DMS114 treated with DMSO at 0.1 percent for 48 hours (cell line): ENCODE results near the gene GLYR1.
"Not testable (repeated sequence)": the region's sequence is repeated elsewhere in the genome, so short reads cannot be mapped to it uniquely, and the experiment has no call there.

Experiments used
- DNase-seq: peaks from one replicate; lab custom pipeline; 2025; ENCODE audit not compliant: unreplicated experiment; lab: John Stamatoyannopoulos, UW

Gene GLYR1

DNA sequence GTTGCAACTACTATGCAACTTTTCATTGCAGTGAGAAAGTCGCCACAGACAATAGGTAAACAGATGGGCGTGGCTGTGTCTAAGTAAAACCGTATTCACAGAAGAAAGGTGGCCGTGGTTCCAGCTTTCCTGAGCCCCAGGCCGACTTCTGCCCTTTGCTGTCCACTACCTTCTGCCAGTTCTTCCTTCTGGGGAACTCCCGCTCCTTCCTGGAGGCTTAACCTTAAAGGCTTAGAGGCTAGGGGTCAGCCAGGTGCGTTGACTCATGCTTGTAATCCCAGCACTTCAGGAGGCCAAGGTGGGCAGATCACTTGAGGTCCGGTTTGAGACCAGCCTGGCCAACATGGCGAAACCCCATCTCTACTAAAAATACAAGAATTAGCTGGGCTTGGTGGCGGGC is 56.8 kb downstream of the GLYR1 start:
- DNase-seq: no peak

GRCh38 chr16:4788910-4789309 is 58.2 kb downstream of the GLYR1 start:
- no peak for DNase-seq

DNA sequence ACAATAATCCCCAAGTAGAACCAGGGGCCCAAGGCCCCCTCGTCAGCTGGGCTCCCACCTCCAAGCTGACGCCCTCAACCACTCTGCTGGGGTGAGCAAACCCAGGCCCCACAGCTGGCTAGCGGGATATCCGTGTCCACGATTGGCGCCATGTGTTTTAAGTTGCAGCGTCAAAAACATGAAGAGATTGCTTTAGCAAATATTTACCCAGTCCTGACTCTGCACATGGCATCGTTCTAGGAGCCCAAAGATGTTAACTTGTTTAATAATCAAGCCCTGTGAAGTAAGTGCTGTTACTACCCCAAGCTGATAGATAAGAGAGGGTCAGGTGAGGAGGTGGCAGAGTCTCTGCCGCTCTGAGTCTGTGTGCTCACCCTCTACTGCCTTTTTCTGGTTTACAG is 58.6 kb downstream of the GLYR1 start:
- no peak for DNase-seq

DNA sequence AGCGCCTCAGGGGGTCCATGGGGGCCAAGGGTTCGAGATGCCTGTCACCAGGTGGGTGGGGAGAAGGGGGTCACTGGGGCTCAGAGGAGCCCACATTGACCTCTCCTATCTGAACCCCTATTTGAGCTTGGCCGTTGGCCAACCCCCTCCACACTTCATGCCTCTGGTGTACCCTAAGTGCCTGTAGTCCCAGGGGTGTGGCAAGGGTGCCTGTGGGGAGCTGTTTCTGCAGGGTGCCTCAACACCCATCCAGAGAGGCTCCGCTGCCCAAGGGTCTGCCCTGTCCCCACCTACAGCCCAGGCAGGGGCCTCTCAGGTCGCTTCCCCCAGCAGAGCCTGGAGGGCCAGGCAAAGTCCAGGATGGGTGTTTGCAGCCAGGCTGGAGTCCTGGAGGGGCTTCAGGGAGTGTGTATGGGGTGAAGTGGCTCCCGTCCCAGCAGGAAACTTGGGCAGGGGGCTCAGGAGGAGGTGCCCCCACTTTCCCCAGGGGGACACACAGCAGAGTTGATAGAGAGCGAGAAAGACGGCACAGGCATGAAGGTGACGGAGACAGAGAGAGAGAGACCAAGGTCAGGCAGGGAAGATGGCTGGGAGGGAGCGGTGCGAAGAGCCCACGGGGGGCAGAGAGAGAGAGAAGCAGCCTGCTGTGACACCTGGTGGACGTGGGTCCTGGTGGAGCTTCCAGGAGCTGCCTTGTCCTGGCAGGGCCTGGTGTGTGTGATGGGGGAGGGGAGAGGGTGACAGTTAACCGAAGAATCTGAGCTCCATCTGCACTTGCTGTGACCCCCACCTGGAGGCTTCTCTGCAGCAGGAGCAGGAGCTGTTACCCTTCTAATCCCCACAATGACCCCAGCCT is 59.2 kb downstream of the GLYR1 start, which contains the start of gene SEPTIN12:
Gene SEPTIN12 (minus strand): TSS at position 719 of the 856 bp plus-strand sequence. CDS start 700 bp downstream, at position 19.
- DNase-seq: no peak

DNA sequence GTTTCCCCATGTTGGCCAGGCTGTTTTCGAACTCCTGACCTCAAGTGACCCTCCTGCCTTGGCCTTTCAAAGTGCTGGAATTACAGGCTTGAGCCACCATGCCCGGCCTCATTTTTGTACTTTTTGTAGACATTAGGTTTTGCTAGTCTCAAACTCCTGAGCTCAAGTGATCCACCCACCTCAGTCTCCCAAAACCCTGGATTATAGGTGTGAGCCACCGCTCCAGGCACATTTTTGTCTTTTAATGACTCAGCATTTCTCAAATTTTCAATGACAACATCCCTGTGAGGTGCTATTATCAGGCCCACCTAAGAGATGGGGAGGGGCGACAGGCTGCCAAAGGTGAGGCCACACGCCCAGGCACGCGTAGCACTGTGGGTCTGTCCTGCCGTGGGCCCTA is 60.0 kb downstream of the GLYR1 start:
- no peak for DNase-seq

- DNase-seq: no peak
Measured at GRCh38 chr16:4785758-4786433, 61.2 kb downstream of the GLYR1 start.

- not testable (repeated sequence) for DNase-seq
Measured at GRCh38 chr16:4784444-4784987, 62.6 kb downstream of the GLYR1 start.

DNA sequence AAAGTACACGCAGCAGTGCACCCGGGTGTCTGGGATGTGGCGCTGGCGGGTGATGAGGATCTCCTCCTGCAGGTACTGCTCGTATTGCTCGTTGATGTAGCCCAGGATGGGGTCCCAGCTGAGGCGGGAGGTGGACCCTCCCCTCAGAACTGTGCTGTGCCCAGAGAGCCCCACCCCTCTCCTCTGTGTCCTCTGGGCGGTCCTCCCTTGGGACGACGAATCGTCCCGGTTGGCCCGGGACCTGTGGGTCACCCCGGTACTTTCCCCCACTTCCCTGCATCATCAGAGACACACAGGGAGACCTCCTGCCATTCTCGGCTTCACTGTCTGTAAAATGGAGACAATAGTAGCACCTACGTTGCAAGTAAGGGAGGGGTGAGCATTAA is 63.1 kb downstream of the GLYR1 start:
- DNase-seq: no peak

DNA sequence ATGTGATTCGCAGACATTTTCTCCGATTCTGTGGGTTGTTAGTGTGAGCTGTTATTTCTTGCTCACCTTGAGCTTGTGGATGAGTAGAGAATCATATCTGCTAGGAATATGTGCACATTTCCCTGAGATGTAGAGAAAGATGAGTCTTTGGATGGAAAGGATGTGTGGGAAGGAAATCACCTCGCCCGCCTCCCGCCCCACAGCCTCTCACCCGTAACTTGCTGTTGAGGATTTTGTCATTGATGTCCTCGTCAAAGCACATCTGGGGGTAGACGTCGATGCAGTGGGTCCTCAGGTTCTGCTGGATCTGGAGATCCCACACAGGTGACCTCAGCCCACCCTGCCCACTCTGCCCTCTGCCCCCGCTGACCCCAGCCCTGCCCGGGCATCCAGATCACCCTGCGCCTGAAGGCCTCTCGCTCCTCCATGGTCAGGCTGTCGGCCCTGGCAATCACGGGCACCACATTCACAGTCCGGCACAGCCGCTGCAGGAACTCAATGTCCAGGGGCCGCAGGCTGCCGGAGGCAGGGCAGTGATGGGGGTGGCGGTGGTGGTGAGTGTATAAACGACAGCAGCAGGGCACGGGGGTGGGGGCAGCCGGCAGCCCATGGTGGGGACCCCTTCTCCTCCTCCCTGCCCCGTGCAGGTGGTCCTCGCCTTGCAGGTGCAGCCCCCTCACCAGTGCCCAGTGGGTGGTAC is 63.7 kb downstream of the GLYR1 start:
- no peak for DNase-seq

DNA sequence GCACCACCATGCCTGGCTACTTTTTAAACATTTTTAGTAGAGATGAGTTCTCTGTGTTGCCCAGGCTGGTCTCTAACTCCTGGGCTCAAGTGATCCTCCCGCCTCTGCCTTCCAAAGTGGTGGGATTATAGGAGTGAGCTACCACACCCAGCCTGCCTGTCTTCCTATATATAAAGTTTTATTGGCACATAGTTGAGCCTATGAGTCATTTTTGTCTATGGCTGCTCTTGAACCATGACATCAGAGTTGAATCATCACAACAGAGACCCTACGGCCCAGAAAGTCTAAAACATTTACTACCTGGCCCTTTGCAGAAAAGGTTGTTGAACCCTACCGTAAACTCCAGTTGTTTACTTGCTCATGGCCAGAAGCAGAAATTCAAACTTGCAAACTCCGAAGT is 66.9 kb downstream of the GLYR1 start:
- no peak for DNase-seq

DNA sequence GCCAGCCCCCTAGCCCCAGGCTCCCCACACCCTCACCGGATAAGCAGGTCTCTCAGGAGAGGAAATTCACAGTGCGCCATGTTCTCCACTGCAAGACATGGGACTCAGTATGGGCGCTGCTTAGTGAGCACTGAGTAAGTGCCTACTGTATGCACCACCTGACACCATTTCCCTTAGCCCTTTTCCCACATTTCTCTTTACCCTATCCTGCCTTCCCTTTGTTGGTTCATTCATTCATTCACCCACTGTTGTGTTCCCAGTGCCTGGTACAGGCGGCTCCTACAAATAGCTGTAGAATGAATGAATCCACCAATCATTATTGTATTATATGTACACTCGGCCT is 69.1 kb downstream of the GLYR1 start:
- no peak for DNase-seq

GRCh38 chr16:4777339-4778049 is 69.6 kb downstream of the GLYR1 start:
- DNase-seq: no peak

DNA sequence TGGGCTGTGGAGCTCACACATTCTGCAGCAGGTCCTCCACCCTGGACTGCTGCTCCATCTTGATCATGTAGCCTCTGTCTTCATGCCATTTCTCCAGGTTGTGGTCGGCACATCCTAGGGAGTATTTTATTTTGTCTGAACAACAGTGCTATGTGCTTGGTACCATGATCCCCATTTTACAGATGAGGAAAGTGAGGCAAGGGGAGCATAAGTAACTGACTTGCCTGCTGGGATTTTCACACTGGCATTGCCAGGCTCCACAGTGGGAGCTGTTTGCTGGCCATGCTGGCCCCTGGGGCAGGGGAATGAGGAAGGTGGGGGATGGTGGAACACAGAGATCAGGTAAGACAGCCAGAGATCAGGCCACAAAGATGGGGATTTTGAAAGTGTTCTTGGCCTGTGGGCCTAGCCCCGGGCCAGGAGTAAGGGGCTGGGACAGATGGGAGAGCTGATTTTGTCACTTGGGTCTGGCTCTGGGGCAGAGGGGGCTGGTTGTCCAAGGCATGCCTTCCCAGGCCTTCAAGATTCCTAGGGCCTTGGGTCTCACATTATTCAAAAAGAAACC is 70.9 kb downstream of the GLYR1 start:
- DNase-seq: no peak

GRCh38 chr16:4775005-4775404 is 72.1 kb downstream of the GLYR1 start:
- DNase-seq: no peak

- no peak for DNase-seq
Measured at GRCh38 chr16:4772351-4772750, 74.7 kb downstream of the GLYR1 start.

- no peak for DNase-seq
Measured at GRCh38 chr16:4771646-4772045, 75.4 kb downstream of the GLYR1 start.

DNA sequence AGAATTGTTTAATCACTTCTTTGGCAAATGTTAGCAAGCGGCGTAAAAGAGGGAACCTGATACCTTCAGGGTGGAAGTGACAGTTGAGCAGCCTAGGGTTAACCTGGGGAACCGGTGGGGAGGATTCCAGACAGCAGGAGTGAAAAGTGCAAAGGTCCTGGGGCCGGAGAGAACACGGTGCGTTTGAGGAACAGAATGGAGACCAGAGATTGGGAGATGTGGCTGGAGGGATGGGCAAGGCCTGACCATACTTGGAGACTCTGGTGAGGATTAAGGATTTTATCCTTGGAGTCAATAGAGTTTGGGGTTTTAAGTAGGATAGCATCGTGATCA is 77.8 kb downstream of the GLYR1 start:
- DNase-seq: no peak

DNA sequence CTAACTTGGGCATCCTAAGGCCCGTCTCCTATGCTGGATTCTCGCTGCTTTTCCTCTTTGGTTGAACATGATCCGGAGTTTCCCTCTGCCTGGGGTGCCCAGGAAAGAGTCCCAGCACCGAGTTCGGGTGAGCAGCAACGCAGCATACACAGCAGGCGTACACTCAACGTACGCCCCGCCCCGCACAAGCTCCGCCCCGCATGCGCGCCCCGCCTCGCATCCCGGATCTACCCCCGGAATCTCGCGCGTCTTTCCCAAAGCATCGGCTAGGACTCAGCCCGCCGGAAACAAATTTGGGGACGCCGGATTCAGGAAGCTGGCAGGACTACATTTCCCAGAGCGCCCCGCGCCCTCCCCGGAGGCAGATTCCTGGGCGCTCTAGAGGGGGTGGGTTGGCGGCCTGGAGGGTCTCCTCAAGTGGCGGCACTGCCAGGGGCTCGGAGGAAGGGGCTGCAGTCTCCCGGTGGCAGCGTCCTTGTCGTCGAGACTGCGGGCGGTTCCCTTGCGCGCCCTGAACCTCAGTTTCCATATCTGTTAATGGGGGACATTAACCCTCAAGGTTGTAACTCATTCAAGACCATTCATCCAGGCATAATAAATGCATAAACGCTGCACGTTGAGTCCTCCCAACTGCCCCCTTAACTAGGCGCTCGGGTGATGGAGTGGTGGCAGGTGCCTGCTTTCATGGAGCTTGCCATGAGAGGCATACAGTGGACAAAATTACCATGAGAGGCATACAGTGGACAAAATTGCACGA is 78.4 kb downstream of the GLYR1 start:
- peak; percentile 91 for DNase-seq

DNA sequence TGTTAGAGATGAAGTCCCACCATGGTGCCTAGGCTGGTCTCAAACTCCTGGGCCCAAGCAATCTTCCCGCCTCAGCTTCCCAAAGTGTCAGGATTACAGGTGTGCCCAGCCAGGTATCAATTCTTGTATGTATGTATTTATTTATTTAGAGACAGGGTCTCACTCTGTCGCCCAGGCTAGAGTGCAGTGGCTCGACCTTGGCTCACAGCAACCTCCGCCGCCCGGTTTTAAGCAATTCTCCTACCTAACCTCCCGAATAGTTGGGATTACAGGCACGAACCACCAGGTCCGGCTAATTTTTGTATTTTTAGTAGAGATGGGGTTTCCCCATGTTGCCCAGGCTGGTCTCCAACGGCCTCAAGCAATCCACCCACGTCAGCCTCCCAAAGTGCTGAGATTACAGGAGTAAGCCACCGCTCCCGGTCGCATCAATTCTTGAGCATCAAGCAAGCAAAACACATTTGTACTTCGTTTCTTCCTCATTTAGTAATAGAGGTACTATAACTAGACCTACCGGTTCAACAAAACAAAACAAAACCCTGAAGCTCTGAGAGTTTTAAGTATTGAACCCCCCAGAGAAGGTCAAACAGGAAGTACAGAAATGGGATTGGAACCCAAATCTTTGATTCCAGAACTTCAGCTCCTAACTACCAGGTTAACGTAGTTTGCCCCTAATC is 79.1 kb downstream of the GLYR1 start:
- DNase-seq: peak; percentile 36
